ENCODE measurements around the gene PPP1R9B.

The PPP1R9B gene, protein sequence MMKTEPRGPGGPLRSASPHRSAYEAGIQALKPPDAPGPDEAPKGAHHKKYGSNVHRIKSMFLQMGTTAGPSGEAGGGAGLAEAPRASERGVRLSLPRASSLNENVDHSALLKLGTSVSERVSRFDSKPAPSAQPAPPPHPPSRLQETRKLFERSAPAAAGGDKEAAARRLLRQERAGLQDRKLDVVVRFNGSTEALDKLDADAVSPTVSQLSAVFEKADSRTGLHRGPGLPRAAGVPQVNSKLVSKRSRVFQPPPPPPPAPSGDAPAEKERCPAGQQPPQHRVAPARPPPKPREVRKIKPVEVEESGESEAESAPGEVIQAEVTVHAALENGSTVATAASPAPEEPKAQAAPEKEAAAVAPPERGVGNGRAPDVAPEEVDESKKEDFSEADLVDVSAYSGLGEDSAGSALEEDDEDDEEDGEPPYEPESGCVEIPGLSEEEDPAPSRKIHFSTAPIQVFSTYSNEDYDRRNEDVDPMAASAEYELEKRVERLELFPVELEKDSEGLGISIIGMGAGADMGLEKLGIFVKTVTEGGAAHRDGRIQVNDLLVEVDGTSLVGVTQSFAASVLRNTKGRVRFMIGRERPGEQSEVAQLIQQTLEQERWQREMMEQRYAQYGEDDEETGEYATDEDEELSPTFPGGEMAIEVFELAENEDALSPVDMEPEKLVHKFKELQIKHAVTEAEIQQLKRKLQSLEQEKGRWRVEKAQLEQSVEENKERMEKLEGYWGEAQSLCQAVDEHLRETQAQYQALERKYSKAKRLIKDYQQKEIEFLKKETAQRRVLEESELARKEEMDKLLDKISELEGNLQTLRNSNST

DNA sequence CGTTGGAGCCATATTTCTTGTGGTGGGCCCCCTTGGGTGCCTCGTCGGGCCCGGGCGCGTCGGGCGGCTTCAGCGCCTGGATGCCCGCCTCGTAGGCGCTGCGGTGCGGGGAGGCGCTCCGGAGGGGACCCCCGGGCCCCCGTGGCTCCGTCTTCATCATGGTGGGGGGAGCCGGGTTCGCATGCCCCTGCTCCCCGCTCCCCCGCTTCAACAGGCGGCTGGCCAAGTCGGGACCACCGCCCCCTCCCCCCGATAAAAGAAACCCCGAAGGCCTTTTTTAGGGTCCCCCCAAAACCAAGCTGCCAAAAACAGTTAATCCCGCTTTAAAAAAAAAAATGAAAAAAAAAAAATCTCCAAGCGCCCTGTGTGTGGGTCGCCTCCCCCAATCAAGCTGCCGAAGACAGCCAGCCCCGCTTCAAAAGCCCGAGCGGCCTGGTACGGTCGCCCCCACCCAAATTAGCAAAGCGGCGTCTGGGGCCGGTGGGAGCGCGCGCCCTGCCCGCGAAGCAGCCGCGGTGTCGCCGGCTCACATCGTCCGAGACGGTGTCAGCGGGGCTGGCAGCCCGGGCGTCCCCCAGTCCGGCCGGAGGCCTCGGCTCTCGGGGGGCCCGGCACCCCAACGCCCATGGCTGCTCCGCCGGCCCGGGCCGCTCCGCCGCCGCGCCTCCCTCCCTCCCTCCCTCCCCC is at the start of gene PPP1R9B:
Gene PPP1R9B (minus strand): TSS at position 324 of the 687 bp plus-strand sequence. CDS start 164 bp downstream, at position 160.
- no peak for DNase-seq

DNA sequence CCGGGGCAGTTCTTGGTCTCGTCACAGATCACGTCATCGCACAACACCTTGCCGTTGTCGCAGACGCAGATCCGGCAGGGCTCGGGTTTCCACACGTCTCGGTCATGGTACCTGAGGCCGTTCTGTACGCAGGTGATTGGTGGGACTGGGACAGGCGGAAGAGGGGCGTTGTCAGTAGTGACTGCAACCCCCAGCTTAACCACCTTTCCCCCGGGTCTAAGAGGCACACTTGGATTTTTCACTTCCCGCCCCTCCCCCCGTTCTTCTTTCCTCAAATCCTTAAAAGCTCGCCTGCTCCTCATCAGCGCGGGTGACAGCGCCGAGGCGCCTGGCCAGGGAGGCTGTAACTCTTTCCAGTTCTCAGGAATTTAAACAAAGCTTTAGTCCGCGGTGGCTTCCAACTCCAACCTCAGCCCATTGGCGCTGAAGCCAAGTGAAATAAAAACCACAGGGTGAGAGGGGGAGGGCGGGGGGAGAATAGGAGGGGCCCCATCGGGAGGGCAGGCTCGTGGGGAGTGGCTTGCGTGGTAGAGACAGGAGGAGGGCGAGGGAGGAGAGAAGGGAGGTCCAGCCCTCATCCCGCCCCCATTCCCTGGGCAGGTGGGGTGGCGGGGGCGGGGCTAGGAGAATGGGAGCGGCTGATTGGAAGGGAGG is 49.5 kb upstream of the PPP1R9B start:
- DNase-seq, result peak; percentile 48 to 54

DNA sequence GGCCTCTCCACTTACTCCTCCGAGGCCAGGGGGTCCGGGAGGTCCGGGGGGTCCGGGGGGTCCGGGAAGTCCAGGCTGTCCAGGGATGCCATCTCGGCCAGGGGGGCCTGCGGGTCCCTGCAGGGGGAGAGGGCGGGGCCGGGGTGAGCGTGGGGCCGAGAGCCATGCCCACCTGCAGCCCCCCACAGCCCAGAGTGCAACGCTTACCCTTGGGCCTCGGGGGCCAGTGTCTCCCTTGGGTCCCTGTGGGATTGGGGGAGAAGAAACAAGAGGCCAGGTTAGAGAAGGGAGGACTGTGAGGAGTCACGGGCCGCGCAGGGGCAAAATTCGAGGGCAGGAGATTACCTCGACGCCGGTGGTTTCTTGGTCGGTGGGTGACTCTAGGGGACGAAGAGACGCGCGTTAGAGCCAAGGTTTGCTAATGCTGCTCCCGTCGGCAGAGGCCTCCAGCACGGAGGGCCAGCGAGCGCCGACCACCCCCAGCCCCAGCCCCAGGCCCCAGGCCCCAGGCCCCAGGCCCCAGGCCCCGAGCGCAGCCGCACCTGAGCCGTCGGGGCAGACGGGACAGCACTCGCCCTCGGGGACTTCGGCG is 48.8 kb upstream of the PPP1R9B start:
- DNase-seq, result no peak

DNA sequence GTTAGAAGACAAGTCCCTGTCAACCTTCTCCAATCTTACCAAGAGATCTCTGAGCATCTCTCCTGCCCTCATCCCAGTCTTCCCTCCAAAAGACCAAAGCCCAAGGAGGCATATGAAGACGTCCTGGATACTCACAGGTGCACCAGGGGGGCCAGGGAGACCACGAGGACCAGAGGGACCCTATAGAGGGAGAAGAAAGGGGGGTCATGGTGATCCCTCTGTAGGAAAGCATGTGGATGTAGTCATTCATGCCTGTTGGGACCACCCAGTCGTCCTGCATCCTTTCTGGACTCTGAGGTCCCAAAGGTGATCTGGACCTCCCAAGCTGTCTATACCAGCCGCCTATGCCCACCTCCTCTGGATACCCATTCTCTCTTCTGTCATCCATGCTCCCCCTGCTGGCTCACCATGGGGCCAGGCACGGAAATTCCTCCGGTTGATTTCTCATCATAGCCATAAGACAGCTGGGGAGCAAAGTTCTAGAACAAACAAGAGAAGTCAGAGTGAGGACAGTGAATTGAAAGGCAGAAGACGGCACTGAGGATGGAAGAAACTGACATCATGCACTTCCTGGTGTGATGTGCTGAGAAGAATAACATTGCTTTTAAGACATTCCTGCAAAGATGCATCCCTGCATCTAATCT is 47.7 kb upstream of the PPP1R9B start:
- no peak for DNase-seq

DNA sequence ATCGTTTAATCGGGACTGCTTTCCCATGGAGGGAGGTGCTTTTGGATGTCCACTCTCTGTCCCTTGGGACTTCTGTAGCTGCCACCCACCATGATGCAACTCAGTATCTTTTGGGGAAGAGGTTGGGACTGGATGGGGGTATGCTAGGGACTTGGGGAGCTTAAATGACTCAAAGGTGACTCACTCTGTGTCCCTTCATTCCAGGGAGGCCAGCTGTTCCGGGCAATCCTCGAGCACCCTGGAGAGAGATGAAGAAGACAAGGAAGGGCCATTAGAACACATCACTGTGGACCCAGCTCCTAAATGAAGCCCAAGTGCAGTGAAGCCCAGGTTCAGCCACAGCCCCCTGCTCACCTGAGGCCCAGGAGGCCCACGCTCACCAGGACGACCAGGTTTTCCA is 46.3 kb upstream of the PPP1R9B start:
- DNase-seq, result no peak

DNA sequence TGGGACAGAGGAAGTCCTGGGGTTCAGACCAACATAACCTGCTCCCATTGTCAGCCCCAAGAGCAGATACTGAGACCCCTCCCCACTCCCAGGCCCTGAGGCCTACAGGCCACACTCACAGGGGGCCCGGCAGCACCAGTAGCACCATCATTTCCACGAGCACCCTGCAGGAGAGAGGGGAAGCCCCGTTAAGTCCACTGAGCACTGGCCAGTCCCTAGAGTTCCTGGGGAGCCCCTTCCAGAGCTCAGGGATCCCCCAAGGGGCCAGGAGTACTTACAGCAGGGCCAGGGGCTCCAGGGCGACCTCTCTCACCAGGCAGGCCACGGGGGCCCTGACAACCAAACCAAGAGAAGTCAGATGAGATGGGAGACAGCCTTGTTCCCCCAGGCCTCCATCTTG is 45.6 kb upstream of the PPP1R9B start:
- DNase-seq, result no peak

DNA sequence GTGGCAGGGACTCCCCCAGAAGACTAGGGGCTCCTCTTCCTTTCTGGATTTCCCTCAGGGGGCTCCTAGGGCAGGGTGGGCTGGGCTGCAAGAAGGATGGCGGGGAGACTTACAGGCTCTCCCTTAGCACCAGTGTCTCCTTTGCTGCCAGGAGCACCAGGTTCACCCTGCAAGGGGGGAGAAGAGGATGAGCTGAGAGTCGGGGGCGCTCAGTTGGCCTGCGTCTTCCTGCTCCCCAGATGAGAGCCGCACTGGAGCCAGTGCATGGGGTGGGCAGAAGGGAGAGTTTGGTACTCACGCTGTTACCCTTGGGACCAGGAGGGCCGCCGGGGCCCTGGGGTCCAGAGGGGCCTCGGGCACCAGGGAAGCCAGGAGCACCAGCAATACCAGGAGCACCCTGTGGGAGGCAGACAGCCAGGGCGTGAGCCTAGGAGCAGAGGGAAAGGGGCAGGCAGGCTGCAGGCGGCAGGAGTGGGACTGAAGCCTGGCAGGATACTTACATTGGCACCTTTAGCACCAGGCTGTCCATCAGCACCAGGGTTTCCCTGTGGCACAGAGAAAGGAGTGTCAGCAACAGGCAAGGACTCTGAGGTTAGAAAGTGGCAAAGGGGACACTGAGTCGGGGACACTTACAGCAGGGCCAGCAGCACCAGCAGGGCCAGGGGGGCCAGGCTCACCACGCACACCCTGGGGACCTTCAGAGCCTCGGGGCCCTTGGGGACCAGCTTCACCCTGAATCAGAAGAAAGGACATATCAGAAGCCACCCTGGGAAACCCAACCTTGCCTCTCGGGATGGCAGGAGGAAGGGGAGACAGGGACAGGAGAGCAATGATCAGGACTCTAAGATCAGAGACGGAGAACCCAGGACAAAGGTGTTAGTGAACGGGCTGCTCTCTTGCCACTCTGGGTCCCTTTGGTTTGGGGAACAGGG is 44.7 kb upstream of the PPP1R9B start:
- DNase-seq, result no peak

DNA sequence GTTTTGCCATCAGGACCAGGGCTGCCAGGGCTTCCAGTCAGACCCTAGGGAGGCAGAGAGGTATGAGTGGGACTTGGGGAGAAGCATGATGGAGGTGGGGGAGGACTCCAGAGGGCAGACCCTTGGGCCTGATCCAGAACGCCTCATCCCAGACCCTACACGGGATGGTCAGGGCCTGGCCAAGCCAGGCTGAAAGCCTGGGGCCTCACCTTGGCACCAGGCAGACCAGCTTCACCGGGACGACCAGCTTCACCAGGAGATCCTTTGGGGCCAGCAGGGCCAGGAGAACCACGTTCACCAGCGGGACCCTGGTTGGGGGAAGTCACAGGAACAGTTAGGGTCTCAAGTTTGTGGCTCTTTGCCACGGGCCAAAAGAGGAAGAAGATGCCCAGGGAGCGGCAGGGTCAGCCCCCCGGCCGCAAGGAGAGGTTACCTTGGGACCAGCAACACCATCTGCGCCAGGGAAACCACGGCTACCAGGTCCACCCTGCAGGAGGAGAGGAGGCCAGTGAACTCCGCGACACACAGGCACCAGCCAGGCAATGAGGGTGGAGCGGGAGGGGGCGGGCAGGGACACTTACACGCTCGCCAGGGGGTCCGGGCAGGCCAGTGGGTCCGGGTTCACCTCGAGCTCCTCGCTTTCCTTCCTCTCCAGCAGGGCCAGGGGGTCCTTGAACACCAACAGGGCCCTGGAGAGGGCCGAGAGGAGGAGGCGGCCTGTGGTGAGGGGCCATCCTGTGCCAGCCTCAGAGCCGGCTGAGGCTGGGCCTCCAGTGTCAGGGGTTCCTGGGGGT is 43.9 kb upstream of the PPP1R9B start:
- DNase-seq, result no peak

DNA sequence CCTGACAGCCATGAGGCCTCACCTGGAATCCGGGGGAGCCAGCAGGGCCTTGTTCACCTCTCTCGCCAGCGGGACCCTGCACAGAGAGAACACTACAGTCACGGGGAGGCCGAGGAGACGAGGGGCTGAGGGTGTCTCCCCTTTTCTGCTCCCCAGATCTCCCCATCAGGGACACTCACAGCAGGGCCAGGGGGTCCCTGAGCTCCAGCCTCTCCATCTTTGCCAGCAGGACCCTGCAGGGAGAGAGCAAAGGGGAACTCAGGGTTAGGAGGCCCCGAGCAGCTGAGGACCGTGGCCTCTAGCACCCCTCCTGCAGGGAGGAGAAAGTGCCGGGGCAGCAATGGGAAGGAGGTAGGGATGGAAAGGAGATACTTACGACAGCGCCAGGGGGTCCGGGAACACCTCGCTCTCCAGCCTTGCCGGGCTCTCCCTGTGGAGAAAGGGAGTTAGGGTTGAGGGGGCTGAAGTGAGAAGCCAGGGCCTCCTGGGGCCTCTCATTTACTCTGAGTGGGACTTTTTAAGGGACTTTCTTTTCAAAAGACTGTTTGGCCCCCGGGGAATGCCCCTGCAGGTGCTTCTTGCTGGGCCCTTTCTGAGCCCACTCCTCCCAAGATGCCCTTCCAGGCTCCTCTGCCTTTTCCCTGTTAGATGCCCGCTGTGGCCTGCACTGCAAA is 42.3 kb upstream of the PPP1R9B start:
- no peak for DNase-seq

DNA sequence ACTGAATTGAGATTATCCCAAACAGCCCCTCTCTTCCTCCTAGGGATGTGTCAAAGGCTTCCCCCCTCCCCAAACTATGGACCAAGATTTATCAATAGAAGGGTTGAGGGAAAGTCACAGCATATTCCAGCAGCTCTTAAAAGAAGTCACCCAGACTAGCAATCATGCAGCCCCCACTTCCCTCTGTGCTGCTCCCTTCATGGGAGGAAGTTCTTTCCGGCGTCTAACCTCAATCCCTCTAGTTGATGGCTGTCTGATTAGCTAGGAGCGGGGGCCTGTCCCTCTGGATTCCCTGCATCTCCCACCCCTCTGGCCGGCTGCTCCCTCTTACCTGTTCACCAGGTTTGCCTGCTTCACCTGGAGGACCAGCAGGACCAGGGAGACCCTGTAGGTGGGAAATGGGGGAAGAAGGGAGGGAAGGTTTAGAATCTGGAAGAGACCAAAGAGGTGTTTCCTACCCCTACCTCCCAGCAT is 41.7 kb upstream of the PPP1R9B start:
- no peak for DNase-seq

DNA sequence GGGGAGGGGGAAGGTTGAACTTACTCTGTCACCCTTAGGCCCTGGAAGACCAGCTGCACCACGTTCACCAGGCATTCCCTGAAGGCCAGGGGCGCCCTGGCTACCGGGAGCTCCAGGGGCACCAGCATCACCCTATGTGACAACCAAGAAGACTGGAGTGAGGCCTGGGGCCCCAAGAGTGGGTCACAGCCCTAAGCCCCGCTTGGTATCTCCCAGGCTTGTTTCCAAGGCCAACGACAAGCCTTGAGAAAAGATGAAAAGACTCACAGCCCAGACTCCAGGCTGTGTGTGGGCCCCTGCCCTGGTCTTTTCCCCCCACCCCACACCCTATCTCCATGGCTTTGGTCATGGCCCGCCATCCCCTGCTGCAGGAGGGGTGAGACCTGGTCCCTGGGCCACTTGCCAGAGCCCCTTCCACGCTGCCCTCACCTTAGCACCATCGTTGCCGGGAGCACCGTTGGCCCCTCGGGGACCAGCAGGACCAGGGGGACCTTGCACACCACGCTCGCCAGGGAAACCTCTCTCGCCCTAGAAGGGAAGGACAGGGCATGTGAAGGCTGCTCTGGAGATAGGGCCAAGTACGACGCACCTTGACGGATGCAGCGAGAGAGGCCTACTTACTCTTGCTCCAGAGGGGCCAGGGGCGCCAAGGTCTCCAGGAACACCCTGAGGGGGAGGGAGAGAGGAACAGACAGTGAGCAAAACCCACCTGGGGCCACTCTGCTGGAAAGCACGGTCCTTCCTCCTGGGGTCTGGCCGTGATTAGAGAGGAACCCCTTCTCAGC is 41.1 kb upstream of the PPP1R9B start:
- DNase-seq, result no peak

DNA sequence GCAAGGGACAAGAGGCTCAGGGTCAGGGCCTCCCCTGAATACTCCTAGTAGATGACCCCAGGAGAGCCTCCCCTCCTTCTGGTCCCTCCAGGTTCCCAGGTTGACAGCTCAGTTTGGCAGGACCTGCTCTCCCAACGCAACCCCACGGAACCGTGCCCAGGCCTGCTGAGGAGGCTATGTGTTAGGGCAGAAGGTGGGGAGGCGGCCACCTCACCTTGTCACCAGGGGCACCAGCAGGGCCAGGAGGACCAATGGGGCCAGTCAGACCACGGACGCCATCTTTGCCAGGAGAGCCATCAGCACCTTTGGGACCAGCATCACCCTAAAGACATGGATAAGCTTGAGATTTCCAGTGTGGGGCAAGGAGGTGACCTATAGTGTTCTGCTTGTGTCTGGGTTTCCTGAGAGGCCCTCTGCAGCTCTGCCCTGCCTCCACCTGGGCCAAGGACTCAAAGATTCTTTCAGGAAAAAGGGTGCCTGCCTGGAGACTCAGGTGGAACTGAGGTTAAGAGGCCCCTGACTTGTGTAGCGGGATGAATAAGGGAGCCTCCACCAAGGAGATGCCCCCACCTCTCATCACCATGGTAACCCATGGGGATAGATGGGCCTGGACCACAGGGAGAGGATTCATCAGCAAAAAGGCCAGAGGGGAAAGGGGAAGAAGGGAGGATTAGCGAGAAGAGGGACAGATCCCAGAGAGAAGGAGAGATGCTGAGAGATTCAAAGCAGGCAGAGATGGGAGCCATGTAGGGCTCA is 40.3 kb upstream of the PPP1R9B start:
- DNase-seq, result no peak

DNA sequence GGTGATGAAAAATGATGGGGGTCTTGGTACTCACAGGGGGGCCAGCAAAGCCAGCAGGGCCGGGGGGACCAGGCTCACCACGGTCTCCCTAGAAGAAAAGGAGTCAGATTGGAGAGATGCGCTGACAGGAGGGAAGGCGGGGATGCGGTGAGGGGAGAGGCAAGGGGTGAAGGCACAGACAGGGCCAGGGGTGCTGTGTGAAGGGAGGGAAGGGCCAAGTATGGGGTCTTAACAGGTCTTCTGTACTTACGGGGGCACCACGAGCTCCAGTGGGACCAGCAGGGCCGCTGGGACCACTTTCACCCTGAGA is 39.8 kb upstream of the PPP1R9B start:
- DNase-seq, result no peak

DNA sequence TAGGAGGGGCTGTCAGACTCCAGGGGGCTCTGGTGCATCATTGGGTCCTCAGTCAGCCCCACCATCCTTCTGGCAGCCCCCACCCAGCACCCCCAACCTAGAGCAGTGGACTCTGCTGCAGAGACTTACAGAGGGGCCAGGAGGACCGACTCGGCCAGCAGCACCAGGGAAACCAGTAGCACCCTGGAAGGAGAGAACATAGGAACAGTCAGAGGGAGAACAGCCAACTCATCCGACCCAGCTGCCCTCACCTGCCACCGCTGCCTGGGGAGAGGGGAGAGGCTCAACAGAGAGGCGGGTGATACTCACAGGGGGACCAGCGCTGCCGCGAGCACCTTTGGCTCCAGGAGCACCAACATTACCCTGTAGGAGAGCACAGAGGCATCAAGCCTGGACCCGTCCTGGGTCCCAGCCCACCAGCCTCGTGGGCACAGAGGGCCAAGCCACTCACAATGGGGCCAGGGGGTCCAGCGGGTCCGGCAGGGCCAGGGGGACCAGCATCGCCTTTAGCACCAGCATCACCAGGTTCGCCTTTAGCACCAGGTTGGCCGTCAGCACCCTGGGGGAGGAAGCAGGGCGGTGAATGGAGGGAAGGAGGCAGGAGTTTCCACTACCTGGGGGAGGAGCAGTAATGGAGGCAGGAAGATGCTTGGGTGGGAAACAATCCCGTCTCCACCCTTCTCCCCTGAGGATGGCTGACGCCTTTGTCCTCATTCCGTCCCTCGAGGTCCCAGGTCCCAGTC is 39.2 kb upstream of the PPP1R9B start:
- no peak for DNase-seq

DNA sequence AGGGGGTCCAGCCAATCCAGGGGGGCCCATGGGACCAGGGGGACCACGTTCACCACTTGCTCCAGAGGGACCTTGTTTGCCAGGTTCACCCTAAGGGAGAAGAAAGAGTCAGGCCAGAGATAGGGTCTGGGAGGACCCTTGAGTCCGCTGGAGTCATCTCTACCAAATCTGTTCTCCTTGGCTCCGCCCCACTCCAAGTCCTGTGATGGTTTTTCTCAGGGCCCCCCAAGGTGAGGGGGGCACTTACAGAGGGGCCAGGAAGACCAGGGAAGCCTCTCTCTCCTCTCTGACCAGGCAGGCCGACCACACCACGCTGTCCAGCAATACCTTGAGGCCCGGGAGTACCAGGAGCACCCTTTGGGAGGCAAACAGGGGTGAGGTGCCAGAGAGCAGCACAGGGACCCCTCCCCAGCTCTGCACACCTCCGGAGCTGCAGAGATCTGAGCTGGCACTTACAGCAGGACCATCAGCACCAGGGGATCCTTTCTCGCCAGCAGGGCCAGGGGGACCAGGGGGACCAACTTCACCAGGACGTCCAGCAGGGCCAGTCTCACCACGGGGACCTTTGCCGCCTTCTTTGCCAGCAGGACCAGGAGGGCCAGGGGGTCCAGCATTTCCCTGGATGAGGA is 38.6 kb upstream of the PPP1R9B start:
- no peak for DNase-seq

DNA sequence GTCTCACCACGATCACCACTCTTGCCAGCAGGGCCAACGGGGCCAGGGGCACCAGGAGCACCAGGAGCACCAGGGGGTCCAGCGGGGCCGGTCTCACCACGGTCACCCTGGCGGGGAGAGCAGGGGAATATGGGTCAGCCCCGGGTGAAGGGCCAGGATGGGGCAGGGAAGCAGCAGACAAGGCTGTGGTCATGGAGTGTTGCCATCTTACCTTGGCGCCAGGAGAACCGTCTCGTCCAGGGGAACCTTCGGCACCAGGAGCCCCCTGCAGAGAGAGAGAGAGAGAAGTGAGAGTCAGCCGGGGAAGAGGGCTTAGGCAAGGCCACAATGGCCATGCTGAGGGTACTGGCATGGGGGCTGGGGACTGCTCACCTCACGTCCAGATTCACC is 38.0 kb upstream of the PPP1R9B start:
- DNase-seq, result no peak

All from NCI-H187 (cell line).